H4 (cell line): ENCODE data around the gene ADAMTS2. TPM values are rescaled to one million over a fixed set of nuclear protein-coding genes. Genes with fewer than 3 reads are reported as not detected.
A peak's percentile ranks its signal among the peaks of the same experiment; 100 is the strongest.
"Not testable (repeated sequence)": the region's sequence is repeated elsewhere in the genome, so short reads cannot be mapped to it uniquely, and the experiment has no call there.

ENCODE experiments used
- DNase-seq: peaks from one replicate; pipeline ENCODE4 v3.0.0-alpha.2; 2015; ENCODE audit warnings: low spot score
- total RNA-seq: library from RNA; depleted of rRNA; stranded (reverse); fragments of >200 nt; shearing (Covaris generic); gene quantifications from 2 replicates; pipeline ENCODE4 v1.2.3, GENCODE V29; 2014; rRNA removed

Gene ADAMTS2
- total RNA-seq, 1 experiment from 2014 or later, result 1.2 TPM

DNA sequence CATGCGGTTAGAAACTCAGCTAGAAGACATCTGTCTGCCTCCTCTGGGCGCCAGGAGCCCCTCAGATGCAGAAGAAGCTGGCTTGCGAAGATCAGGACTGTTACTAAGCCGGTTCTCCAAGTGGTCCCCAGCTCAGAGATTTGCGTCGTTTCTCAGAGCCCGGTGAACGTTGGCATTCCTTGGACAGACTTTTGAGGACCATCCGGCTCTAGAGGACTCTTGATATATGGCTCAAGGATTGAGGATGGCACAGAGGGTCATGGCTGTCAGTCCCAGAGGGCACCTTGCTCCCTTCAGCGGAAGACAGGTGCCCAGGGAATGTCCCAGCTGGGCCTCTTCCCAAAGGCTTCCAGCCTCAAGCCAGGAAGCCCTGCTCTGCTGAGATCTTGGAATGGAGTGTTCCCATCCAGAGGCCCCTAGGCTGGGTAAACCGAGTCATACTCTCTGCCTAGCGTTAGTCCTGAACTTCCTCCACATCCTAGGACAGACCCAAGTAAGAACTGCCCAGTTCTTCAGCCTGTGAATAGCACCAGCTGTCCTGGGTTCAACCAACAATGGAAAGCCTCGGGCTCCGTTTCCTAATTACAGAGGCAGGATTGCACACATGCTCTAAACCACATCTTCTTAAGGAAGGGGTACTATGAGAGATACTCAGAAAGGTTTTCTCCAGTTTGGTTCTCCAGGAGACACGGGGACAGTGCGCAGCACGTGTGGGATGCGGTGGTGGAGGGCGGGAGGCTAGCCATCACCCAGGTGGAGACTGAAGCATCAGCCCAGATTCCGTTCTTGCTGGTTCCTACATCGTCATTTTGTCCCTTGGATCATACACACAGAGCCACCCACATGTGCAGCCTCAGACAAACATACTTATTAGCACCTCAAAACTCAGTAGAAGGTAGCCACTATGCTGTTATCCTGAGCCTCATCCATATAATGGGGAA, 233.7 kb downstream of the ADAMTS2 start:
- no peak for DNase-seq

DNA sequence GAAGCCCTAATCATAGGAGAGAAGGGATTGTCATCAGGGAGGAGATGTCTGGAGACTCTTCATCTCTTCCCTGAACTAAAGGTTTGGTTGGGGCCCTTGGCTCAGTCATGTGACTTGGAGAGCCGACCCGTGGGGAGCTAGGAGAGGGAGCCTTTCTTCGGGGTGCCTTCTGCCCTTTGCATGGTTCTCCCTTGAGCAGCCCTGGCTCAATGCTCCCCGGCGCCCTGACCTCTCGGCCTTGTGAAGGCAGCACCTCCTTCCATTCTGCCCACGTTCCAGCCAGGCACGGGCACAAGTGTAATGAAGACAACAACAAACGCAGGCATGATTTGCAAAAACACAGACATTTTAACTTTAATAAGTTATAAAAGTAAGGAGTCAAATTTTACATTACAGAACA, 234.7 kb downstream of the ADAMTS2 start:
- DNase-seq, result peak; percentile 2

DNA sequence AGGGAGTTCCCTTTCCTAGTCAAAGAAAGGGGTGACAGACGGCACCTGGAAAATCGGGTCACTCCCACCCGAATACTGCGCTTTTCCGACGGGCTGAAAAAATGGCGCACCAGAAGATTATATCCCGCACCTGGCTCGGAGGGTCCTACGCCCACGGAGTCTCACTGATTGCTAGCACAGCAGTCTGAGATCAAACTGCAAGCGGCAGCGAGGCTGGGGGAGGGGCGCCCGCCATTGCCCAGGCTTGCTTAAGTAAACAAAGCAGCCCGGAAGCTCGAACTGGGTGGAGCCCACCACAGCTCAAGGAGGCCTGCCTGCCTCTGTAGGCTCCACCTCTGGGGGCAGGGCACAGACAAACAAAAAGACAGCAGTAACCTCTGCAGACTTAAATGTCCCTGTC, 244.0 kb downstream of the ADAMTS2 start:
- DNase-seq, result not testable (repeated sequence)

DNA sequence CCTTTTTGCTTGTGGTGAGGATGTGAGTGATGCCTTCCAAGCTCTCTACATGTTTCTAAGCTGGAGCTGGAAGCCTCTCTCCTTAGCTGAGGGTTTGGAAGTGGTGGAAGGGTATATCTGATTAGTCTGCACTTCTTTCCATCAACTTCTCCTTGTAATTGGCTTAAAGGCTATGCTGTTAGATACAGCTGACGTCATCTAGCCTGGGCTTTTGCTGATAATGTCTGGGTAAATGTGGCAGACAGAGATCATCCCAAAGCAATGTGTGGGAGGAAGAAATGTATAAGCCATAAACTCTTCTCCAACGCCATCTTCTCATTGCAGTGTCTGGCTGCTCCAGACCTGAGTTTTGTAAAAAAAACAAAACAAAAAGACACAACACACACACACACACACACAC, 255.8 kb downstream of the ADAMTS2 start:
- DNase-seq, result no peak

DNA sequence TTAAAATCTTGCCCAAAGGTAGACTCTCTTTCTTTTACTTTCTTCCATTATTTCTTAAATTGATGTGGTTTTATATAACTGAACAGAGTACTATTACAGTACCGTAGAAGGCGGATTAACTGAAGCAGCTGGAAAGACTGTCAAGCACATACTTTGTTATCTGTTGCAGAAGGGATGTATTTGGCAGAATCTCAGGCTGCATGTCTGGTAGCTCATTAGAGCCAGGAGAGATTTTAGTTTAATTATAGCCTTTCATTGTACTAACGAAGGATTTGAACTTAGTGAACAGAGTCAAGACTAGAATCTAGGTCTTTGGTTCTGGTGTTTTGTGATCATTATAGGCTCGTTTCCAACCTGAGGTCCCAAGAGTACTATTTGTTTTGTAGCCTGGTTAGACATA, 264.5 kb downstream of the ADAMTS2 start:
- DNase-seq, result no peak

DNA sequence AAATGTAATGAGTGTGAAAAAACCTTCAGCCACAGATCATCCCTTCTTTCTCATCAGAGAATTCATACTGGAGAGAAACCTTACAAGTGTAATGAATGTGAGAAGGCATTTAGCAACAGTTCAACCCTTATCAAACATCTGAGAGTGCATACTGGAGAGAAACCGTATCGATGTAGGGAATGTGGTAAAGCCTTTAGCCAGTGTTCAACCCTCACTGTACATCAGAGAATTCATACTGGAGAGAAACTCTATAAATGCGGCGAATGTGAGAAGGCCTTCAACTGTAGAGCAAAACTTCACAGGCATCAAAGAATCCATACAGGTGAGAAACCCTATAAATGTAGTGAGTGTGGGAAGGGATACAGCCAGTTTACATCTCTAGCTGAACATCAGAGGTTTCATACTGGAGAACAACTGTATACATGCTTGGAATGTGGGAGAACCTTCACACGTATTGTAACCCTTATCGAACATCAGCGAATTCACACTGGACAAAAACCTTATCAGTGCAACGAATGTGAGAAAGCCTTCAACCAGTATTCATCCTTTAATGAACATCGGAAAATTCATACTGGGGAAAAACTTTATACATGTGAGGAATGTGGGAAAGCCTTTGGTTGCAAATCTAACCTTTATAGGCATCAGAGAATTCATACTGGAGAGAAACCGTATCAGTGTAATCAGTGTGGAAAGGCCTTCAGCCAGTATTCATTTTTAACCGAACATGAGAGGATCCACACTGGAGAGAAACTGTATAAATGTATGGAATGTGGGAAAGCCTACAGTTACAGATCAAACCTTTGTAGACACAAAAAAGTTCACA, 265.9 kb downstream of the ADAMTS2 start:
- no peak for DNase-seq

DNA sequence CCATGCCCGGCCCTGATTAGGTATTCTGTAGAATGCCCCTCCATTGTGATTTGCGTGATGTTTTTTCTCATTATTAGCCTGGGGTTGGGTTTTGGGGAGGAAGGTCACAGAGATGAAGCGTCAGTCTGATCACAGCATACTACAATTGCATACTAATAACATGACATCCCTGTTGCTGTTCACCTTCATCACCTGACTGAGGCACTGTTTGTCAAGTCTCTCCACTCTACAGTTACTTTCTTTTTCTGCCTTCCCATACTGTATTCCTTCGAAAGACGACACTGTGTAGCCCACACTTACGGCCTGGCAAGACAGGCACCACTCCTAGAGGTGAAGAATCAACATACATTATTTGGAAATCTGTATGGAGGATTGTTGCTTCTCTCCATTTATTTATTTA, 279.6 kb downstream of the ADAMTS2 start:
- no peak for DNase-seq

DNA sequence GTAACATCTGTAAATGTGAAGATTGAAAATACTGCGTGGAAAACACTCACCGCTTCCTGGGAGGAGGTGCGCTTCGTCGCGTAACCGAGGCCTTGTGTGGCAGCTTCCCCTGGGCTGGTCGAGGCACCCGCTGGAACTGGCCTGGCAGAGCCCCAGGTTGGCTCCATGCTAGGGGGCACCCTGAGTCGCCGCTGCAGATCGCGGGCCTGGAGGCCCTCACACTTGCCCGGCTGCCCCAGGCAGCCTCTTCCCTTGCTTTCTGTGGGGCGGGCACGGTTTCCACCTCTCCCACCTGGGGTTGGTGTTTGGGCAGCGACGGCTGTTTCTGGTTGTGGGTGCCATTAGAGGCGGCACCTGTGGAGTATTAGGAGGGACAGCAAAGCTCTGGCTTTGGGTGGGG, 284.2 kb downstream of the ADAMTS2 start:
- DNase-seq, result no peak

Other genes starting within 250 kb of the ADAMTS2 start
- 43.3 and 53.2 TPM in 2 replicates for gene RUFY1, start 205.1 kb upstream of the ADAMTS2 start, total RNA-seq